Cardiac fibroblast (primary cell): ENCODE measurements around the gene SART1.

Source experiments
- DNase-seq, 2 donors: peaks; one replicate each; pipeline versions ENCODE4 v3.0.0 to v3.0.0-alpha.2; 2010; ENCODE audit warnings: low read depth in 2 of 2
- H3K4me3 ChIP-seq, 2 donors: replicated peaks in 1 of 2; 1 replicate in 1 of 2; 2 replicates in 1 of 2; pipeline ENCODE4 v1.5.1; 2011; ENCODE audit warnings: low read depth in 2 of 2, low read length in 2 of 2, mild to moderate bottlenecking in 2 of 2, moderate library complexity in 1 of 2
- TF ChIP-seq, protein P1 (sequence below): IDR thresholded peaks from one replicate; pipeline ENCODE4 v1.5.1; 2011; ENCODE audit warnings: low read depth, mild to moderate bottlenecking, low read length, inconsistent platforms

Gene SART1

DNA sequence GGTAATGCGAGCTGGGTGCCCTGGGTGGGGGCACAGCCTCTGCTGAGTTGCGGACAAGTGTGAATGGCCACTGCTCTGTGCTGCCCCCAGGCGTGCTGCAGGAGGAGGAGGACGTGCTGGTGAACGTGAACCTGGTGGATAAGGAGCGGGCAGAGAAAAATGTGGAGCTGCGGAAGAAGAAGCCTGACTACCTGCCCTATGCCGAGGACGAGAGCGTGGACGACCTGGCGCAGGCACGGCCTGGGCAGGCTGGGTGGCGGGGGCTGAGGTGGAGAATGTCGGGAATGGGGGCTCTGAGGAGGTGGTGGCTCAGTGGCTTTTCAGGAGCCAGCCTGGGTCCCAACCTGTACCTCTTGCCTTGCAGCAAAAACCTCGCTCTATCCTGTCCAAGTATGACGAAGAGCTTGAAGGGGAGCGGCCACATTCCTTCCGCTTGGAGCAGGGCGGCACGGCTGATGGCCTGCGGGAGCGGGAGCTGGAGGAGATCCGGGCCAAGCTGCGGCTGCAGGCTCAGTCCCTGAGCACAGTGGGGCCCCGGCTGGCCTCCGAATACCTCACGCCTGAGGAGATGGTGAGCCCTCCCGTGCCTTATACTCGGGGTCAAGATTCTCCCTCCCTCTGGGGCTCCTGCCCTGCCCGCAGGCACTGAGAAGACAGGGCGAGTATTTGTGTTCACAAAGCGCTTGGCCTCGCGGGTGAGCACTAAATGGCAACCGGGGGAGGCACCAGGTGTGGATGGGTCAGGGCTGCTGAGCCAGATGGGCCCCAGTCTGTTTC is 4.6 kb downstream of the SART1 start:
- TF ChIP-seq, protein P1, sequence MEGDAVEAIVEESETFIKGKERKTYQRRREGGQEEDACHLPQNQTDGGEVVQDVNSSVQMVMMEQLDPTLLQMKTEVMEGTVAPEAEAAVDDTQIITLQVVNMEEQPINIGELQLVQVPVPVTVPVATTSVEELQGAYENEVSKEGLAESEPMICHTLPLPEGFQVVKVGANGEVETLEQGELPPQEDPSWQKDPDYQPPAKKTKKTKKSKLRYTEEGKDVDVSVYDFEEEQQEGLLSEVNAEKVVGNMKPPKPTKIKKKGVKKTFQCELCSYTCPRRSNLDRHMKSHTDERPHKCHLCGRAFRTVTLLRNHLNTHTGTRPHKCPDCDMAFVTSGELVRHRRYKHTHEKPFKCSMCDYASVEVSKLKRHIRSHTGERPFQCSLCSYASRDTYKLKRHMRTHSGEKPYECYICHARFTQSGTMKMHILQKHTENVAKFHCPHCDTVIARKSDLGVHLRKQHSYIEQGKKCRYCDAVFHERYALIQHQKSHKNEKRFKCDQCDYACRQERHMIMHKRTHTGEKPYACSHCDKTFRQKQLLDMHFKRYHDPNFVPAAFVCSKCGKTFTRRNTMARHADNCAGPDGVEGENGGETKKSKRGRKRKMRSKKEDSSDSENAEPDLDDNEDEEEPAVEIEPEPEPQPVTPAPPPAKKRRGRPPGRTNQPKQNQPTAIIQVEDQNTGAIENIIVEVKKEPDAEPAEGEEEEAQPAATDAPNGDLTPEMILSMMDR, result no peak
- no peak overlapping the region for H3K4me3 ChIP-seq
- DNase-seq, result no peak

DNA sequence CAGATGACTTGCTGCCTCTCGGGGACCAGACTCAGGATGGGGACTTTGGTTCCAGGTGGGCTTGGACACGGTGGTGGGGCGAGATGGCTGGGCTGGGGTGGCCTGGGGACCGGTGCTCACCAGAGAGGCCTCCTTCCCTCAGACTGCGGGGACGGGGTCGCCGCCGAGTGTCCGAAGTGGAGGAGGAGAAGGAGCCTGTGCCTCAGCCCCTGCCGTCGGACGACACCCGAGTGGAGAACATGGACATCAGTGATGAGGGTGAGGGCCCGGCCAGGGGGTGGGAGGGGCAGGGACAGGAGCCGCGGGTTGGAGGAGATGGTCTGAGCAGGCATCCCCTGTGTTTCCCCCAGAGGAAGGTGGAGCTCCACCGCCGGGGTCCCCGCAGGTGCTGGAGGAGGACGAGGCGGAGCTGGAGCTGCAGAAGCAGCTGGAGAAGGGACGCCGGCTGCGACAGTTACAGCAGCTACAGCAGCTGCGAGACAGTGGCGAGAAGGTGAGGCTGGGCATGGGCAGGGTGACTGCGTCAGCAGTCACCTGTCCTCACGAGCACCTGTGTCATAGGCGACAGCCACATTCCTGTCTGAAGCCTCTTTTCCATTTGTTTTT is 5.9 kb downstream of the SART1 start:
- no peak overlapping the region for H3K4me3 ChIP-seq
- no peak for DNase-seq
- TF ChIP-seq, protein P1, result no peak

DNA sequence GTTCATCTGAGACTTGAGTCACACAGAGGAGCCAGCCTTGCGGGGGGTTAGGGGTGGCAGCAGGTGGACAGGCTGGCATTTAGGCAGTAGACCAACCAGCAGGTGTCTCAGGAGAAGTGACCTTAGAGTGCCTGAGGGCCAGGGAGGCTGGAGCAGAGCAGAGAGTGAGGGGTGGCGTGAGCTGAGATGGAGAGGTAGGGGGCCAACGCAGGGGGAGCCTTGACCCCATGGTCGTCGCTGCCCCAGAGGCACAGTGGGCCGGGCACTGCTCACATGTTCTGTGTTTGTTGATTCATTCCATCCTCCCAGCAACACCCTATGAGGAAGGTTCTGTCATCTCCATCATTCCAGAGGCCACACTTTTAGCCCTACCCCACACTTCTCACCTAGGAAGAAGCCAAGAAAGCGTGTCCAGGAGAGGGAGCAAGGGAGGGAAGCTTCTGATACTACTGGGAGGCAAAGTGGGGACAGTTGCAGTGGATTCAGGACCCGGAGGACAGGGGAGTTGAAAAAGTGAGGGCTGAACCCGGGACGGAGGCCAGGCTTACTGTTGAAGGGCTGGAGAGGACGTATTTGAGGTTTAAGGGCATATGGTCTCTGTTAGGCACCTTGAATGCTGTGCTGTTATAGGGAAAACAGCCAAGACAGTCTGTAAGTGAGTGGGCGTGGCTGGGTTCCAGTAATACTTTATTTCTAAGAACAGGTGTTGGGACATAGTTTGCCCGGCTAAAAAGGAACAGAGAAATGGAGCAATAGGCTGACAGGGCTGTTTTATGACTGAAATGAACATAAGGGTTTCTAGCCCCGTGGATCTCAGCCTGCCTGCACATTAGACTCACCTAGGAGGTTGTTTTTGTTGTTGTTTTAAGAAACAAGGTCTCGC is 7.3 kb downstream of the SART1 start:
- TF ChIP-seq, protein P1, result no peak
- no peak overlapping the region for H3K4me3 ChIP-seq
- no peak for DNase-seq

DNA sequence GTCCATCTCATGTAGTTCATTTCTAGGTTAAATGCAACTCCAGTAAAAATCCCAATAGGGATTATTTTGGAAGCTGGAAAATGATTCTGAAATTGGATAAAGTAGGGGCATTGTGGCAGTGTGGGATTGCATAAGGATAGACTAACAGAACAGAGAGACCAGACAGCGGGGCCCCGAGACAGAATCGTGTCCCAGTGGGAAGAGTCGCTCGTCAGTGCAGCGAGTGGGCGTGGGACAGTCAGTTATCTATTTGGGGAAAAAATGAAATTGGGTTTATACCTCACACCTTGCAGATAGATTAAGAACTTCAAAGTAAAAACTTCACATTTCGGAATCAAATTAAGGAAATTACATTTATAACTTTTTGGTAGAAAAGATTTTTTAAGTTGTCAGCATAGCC is 10.6 kb downstream of the SART1 start:
- TF ChIP-seq, protein P1, result no peak
- DNase-seq, result no peak
- no peak overlapping the region for H3K4me3 ChIP-seq

DNA sequence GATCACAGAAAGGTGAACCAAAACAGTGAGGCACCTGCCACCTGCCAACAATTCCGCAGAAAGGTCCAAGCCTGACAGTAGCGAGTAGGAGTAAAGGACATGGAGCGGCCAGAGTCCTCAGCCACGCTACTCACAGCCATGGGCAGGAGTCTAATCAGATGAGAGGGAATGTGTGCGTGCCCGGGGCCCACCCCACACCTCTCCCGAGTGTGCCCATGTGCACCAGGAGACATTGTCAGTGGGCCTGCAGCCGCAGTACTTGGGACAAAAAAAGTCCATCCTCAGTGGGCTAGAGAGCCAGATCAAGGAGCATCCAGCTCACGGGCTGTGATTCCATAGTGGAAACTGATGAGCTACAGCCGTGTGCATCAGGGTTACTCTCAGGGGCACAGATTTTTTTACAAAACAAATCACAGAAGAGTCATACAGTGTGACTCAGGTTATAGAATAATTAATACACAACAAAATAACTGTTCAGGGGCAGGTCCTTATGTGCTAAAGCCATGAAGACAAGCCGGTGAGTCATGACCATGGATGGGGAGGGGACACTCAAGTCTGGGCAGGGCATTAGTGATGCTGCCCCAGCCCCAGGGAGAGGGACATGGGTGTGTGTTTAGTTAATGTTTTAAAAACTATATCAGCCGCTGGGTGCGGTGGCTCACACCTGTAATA is 12.0 kb downstream of the SART1 start:
- TF ChIP-seq, protein P1, result no peak
- peak in 1 of 2 donors; percentile 53 for DNase-seq
- no peak overlapping the region for H3K4me3 ChIP-seq

DNA sequence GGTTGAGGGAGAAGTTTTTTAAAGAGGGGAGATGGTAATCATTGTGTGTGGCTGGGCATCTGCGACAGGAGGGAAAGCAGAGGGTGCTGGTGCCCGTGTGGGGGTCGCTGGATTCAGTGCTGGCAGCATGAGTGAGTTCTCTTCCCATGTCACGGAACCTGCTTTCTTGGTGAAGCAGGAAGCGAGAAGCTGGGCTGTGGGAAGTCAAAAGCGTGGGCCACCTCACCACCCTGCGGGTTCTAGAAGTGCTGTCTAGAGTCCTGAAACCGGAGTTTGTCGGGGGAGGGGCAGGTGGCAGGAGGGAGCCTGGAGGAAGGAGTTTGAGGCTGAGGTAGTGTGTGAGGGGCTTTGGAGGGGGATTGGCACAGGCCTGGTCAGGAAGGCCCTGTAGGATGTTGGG is 14.2 kb downstream of the SART1 start:
- H3K4me3 ChIP-seq, result no peak overlapping the region
- TF ChIP-seq, protein P1, result no peak
- DNase-seq, result no peak
